NOMO-1 treated with DMSO at 0.1 percent for 48 hours (cell line): ENCODE measurements around the gene GJA3.
"Not testable (repeated sequence)": the region's sequence is repeated elsewhere in the genome, so short reads cannot be mapped to it uniquely, and the experiment has no call there.

Source experiments
- DNase-seq: peaks from one replicate; lab custom pipeline; 2025; ENCODE audit not compliant: unreplicated experiment; lab: John Stamatoyannopoulos, UW

Gene GJA3

DNA sequence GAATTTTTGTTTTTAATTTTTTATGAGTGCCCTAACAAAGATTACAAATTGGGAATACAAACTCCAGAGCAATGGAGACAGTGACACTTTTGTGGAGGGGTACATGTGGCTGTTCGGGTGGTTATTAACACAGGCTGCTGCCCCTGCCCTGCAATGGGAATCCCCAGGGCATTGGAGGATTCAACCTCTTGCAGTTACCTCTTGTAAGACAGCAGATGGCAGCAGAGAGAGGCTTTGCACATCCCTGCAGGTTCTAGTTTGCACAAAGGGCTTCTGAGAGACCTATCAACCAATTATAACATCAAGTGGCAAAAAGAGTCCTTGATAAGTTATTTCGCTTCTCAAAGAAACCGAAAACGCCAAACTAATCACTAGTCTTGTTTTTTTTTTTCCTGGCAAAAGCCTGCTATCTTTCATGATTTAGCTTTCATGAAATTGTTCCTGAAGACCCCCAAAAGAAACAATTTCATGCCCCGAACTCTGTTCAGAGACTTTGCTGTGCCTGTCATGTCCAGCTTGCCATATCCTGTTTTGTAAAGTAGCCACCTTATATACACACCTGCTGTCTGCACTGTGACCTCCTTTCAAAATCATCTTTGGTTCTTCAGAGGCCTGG lies 21.5 kb upstream of the GJA3 start:
- DNase-seq, result peak; percentile 81

DNA sequence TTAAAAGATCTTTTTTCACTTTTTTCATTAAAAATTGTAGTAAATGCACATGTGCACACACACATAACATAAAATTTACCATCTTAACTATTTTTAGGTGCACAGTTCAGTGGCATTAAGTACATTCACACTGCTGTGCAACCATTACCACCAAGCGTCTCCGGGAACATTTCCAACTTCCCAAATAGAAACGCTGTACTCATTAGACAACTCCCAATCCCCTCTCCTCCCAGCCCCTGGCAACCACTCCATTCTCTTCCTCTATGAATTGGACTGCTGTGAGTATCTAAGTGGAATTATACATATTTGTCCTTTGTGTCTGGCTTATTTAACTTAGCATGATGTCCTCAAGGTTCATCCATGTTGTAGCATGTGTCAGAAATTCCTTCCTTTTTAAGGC lies 20.3 kb upstream of the GJA3 start:
- DNase-seq, result no peak

DNA sequence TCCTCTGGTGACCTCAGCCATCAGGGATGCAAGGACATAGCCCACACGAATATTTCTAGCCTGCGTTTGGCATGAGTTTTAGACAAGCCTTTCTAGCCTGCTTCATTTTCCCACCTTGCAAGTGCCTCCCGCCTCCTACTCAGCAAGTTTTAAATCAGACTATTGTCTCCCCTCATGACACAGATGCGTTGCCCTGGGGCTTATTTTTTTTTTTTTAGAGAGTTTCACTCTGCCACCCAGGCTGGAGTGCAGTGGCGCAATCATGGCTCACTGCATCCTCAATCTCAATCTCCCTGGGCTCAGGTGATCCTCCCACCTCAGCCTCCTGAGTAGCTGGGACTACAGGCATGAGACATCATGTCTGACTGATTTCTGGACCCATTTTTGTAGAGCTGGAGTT lies 17.3 kb upstream of the GJA3 start:
- DNase-seq, result no peak

GRCh38 chr13:20177049-20177831 lies 16.4 kb upstream of the GJA3 start:
- DNase-seq, result no peak

- DNase-seq, result no peak
Observed at GRCh38 chr13:20175907-20176652, 15.2 kb upstream of the GJA3 start.

- DNase-seq, result no peak
Observed at GRCh38 chr13:20175406-20175794, 14.5 kb upstream of the GJA3 start.

DNA sequence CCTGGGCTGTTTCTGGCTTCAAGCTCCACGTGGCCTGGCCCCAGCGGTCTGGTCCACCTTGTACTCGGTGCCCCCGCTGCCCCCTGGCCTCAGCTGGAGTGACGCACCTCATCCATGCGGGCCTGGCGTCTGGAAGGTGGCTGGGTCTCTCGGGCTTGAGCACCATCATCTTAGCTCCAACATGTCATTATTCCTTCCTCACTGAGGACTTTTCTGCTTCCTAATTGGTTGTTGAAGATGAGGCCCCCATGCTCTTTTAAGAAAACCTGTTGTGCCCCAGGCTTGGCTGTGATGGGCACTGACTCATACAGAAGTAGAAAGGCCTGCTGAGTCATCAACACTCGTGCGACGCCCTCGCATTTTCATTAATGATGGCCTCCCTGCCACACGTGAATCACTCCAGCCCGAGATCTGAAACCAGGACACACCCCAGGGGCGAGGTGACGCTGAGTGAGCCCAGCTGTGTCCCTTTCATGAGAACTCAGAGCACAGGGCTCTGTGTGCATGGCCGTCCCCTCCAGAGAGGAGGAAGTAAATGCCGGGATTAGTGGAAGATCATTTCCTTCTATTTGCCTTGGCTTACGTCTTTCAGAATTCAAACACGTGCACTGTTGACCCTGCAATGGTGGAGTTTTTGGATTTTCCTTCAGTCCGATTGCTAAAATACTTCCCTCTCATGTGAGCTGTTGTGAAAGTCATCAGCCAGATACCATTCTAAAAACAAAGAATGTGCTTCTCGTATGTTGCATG lies 14.0 kb upstream of the GJA3 start:
- peak; percentile 98 for DNase-seq

DNA sequence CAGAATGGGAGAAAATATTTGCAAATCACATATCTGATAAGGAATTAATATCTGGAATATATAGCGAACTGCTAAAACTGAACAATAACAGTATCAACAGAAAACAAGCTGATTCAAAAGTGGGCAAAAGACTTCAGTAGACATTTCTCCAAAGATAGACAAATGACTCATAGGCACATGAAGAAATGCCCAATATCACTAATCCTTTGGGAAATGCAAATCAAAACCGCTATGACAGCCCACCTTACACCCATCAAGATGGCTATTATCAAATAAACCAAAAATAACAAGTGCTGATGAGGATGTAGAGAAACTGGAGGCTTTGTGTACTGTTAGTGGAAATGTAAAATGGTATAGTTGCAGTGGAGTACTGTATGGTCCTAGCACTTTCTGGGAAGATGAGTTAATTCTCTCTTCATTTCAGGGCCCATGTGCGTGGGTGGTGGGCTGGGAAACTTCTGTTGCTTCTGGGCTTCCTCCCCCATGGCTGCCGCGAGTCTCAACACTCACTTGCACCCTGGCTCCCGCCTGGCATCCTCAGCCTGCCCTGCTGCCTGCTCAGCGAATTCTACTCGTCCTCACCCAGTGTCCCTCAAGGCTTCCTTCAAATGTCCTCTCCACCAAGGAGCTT lies 12.4 kb upstream of the GJA3 start:
- no peak for DNase-seq

DNA sequence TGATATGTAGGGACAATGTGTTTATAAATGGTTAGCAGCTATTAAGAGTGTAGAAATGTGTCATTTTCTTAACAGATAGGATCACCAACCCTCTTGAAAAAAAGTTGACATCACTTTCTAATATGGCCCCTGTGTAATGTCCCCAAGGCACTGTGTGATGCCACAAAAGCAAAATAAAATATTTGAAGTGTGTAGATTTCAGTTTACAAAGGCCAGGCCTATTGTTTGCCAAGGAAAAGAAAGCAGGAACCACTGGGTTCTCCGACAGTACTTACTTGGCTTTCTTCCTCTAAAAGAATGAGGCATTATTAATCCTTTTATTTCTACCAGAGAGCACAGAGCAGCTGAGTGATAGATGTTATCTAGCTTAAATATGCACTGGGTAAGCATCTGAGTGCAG lies 10.5 kb upstream of the GJA3 start:
- DNase-seq, result no peak

GRCh38 chr13:20170921-20171320 lies 10.1 kb upstream of the GJA3 start:
- peak; percentile 17 for DNase-seq

GRCh38 chr13:20168396-20168795 lies 7.5 kb upstream of the GJA3 start:
- no peak for DNase-seq

DNA sequence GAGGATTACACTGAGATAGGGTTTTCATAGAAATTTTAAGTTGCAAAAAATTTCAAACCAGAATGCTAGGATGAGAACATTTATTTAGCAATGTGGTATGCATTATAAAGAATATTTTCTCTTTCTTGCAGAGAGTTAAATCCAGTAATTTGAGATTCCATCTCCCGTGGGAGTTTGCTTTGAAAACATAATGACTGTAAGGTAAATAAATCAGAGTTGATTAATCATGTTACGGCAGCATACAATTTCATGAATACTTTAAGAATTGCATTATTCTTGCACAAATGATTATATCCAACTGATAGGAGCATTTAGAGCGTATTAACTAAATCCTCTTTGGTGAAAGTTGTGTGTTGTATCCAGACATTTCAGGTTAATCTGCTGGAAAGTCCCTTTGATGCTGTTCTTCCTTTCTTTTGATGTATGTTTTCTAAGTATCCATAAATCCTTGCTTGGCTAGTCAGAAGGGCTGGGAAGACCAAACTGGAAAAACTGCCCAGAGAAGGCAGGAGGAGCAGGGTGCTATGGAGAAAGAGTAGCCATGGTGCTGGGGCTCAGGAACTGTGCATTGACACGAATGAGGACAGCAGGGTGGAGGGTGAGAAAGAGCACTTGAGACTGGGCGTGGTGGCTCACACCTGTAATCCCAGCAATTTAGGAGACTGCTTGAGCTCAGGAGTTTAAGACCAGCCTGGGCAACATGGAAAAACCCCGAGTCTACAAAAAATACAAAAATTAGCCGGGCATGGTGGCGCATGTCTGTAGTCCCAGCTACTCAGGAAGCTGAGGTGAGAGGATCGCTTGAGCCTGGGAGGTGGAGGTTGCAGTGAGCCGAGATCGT lies 4.8 kb upstream of the GJA3 start:
- no peak for DNase-seq

DNA sequence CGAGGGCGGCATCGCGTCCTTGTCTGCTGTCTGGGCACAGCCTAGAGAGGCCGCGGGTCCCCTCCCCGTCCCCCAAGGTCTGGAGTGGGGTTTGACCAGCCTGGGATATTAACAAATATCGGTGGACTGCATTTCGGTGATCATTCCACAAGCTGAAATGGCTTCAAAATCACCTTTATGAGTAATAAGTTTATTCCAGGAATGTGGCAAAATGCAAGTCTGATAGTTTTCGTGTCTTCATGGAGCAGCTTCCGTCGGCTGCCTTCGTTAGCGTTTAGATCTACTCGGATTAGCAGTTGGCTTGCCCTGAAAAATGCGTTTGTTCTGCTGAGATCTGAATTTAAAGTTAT lies 1.1 kb upstream of the GJA3 start:
- no peak for DNase-seq

DNA sequence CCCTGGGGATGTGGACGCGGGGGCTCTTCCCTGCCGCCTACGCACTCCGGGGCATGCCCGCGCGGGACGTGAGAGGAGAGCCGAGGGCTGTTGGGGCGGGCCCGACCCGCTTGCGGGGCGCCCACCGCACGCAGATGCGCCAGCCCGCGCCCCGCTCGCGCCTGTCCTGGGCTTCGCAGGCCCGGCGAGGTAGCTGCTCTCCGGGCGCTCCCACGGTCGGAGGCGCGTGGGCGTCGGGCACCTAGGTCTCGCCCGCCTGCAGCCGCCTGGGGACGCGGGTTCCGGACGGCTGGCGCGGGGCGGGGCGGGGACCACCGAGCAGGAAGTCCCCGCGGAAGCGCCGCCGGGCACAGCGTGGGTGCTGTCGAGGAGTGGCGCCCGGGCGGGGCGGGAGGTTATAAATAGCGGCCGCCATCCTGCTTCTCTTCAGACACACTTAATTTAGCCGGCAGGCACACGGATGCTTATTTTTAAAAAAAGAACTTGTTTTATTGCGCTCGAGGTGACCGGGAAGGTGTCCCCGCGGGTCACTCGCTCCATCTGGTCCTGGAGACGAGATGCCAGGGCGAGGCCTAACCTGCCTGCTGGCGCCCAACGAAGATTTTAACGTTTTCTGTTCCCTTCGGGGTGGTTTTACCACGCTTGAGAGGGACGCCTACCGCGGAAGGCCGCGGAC lies 561 bp upstream of the GJA3 start:
- DNase-seq, result peak; percentile 31

DNA sequence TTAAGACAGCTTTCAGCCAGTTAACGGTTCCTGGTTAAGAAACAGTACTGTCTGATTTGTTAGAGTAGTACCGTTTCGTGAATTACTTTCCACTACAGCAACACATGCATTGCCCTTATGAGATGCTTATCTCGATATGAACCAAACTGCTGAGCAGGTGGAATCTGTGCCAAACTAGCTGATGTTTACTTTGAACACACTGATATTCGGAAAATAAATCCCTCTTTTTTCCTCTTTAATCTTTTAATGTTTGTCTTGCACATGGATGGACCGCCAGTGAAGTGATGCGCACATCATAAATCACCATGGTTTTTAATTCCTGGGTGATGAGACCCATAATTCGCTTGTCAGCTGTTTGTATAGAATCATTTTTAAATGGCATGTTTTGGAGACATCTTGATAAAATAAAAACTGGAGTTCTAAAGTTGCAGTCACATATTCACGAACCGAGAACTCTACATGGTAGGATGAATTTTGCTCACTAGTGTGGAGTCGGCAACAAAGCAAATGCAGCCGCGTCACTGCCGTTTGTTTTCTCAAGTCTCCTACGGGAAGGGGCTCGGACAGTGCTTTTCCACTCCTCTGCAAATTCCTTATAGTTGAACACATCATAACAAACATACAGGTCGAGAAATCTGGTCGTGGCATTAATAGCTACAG lies 1.1 kb downstream of the GJA3 start:
- DNase-seq, result peak; percentile 19

DNA sequence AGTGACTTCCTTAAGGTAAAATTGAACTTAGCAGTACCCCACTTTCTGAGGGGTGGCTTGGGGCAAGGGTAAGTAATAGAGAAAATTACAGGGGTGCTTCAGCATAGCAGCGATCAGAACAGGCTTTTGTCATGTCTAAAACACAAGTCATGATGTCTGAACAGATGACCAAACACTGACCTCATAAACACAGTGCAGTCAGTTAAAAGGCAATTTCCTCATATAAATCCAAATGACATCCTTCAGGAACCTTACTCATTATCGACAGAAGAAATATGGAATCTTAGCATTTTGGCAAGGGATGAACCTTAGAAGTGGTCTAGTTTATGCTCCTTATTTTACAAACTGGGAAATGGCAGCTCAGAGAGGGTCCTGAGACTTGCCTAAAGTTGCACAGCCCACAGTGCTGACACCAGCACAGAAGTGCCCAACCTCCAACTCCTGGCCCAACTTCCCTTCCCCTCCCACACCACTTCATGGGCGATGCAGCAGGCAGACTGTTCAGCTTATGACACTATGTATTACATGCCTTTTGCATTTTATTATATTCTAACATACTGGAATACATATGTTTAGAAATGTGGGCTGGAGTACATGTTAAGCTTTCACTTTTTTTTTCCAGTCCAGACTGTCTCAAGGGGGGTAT lies 3.6 kb downstream of the GJA3 start:
- DNase-seq, result peak; percentile 12

- DNase-seq, result no peak
Observed at GRCh38 chr13:20156702-20157101, 4.2 kb downstream of the GJA3 start.

DNA sequence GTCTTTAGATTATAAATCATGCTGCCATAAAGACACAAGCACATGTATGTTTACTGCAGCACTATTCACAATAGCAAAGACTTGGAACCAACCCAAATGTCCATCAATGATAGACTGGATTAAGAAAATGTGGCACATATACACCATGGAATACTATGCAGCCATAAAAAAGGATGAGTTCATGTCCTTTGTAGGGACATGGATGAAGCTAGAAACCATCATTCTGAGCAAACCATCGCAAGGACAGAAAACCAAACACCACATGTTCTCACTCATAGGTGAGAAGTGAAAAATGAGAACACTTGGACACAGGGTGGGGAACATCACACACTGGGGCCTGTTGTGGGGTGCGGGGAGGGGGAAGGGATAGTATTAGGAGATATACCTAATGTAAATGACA lies 7.6 kb downstream of the GJA3 start:
- DNase-seq, result not testable (repeated sequence)

DNA sequence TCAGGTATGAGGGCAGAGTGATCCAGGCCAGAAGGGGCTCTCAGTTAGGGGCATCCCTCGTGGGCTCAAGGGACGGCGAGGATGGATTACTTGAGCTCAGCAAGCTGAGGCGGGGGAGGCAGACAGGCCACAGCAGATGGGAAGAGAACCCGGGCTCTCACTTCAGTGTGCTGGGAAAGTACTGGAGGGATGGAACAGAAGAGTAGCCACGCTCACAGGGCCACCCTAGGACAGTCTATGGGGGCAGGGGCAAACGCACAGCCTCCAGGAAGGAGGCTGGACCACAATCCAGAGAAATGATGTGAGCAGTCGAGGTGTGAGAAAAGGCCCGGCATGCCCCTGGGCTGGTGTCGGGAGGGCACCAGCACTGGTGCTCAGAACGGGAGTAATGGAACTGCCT lies 9.2 kb downstream of the GJA3 start:
- no peak for DNase-seq
